ENCODE data around the gene HOXC11. TPM values are rescaled to one million over a fixed set of nuclear protein-coding genes. Genes with fewer than 3 reads are reported as not detected.

HOXC11 gene
- total RNA-seq, 1 donor from 2014 or later = not detected

DNA sequence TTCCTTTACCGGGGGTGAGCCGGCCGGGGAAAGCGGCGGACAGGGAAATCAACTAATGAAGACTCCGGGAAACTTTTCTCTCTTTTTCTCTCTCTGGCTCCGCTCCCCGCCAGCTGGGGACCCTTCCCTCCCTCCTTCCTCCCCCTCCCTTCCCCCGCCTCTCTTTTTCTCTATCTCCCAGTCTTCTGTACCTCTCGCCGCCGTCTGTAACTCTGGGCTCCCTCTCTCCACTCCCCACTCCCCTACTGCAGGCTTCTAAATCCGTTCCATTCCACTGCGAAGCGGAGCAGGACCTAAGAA, 6.9 kb upstream of the HOXC11 start:
- intact Hi-C loops (cut with micrococcal nuclease) = loop anchor here (2.0 kb wide), 1 partner anchor 15 kb away; no protein-coding TSS in a partner anchor
- Mint-ChIP-seq H3K4me1 (ENCODE audit: low read depth) (peaks cover 6% of the 10 kb centered on the region), H3K4me3 (no peak overlapping the region), H3K27me3 (ENCODE audit: insufficient read depth) (peaks cover 93% of the 10 kb centered on the region), H3K27ac (no peak overlapping the region), H3K36me3 (ENCODE audit: low read depth) (no peaks in the 10 kb centered on the region), H3K9me3 (no peaks in the 10 kb centered on the region)
- no peak for DNase-seq (ENCODE audit: low spot score)

GRCh38 chr12:53966385-53967133, 6.4 kb upstream of the HOXC11 start:
- Mint-ChIP-seq H3K27me3 (ENCODE audit: insufficient read depth) (peaks cover 97% of the 10 kb centered on the region), H3K4me3 (no peak overlapping the region), H3K27ac (no peak overlapping the region), H3K36me3 (ENCODE audit: low read depth) (no peaks in the 10 kb centered on the region), H3K4me1 (ENCODE audit: low read depth) (peaks cover 6% of the 10 kb centered on the region), H3K9me3 (no peaks in the 10 kb centered on the region)
- no peak for DNase-seq (ENCODE audit: low spot score)
- intact Hi-C loops (cut with micrococcal nuclease) = loop anchor here (2.0 kb wide), 1 partner anchor 14 kb away; no protein-coding TSS in a partner anchor

DNA sequence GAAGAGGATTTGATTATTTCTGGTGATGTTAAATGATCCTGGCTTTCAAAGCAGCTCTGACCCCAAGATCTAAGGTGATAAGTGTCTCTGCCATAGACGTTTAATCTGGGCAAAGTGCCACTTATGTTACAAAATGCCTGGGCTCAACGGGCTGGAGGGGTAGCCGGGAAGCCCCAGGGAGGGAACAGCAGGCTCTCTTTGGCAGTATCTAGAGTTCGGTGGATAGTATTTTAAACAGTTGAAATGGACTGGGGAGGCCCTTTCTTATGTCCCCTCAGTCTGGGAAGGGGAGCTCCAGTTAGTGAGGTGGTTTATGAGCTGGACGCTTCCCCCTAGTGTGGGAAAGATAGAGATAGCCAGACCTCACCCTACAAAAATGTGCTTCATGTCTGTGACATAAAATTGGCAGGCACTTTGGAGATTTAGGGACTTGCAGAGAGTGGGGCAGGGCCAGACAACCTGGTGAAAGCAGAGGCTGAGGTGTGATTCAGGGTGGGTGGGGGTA, 5.5 kb upstream of the HOXC11 start:
- no peaks in the 10 kb centered on the region for H3K9me3 Mint-ChIP-seq
- H3K36me3 Mint-ChIP-seq (ENCODE audit: low read depth) = no peaks in the 10 kb centered on the region
- peaks cover 6% of the 10 kb centered on the region for H3K4me1 Mint-ChIP-seq (ENCODE audit: low read depth)
- peaks cover 99% of the 10 kb centered on the region for H3K27me3 Mint-ChIP-seq (ENCODE audit: insufficient read depth)
- DNase-seq (ENCODE audit: low spot score) = no peak
- H3K4me3 Mint-ChIP-seq = no peak overlapping the region
- intact Hi-C loops (cut with micrococcal nuclease) = loop anchor here (2.0 kb wide), 1 partner anchor 13 kb away; no protein-coding TSS in a partner anchor
- no peak overlapping the region for H3K27ac Mint-ChIP-seq

DNA sequence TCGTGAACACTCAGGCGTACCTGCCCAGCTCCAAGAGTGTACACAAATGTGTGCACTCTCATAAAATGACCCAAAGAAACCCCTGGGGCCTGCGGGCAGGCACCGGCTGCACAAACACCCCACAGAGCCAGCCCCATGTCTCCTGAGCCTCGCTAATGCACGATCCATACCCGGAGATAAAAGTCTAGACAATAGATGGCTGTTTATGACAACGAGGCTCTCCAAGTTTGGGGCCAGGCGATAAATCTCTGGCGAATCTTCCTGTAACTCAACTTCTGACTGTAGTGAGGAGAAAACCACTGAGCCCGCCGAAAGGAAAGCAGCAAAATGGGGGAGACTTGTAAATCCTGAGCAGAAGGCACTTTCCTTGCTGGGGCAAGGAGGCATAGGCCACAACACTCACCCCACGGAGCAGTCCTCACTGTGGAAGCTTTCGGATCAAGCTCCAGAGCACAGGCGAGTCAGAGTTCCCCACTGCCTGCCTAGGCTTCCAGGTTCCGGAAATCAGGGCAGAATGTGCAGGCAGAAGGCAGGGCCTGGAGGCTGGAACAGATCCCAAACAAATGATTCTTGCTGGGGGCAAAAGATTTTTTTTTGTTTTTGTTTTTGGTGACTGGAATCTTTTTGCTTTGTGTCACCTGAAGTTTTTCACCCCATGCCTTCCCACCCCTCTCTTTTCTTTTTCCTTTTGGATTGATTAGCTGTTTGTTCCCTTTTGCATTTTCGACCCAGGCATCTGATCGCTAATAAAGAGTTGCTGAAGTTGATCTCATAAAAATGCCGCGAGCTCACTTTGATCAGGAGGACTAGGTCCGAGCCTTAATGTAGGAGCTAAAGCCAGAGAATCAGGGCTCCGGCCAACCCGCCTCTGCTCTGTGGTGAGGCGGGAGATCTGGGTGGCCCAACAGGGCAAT, 4.5 kb upstream of the HOXC11 start:
- Mint-ChIP-seq H3K27ac (no peak overlapping the region), H3K36me3 (ENCODE audit: low read depth) (peaks cover 3% of the 10 kb centered on the region), H3K9me3 (no peaks in the 10 kb centered on the region), H3K4me3 (no peak overlapping the region), H3K27me3 (ENCODE audit: insufficient read depth) (peaks cover 99% of the 10 kb centered on the region), H3K4me1 (ENCODE audit: low read depth) (peaks cover 13% of the 10 kb centered on the region)
- intact Hi-C loops (cut with micrococcal nuclease) = no loop called here
- DNase-seq (ENCODE audit: low spot score) = no peak

- H3K4me1 Mint-ChIP-seq (ENCODE audit: low read depth) = peaks cover 13% of the 10 kb centered on the region
- H3K9me3 Mint-ChIP-seq = no peaks in the 10 kb centered on the region
- H3K4me3 Mint-ChIP-seq = no peak overlapping the region
- intact Hi-C loops (cut with micrococcal nuclease) = no loop called here
- H3K27ac Mint-ChIP-seq = no peak overlapping the region
- DNase-seq (ENCODE audit: low spot score) = no peak
- peaks cover 3% of the 10 kb centered on the region for H3K36me3 Mint-ChIP-seq (ENCODE audit: low read depth)
- H3K27me3 Mint-ChIP-seq (ENCODE audit: insufficient read depth) = peaks cover 93% of the 10 kb centered on the region
These were observed 3.2 kb upstream of the HOXC11 start for GRCh38 chr12:53969588-53970259.

DNA sequence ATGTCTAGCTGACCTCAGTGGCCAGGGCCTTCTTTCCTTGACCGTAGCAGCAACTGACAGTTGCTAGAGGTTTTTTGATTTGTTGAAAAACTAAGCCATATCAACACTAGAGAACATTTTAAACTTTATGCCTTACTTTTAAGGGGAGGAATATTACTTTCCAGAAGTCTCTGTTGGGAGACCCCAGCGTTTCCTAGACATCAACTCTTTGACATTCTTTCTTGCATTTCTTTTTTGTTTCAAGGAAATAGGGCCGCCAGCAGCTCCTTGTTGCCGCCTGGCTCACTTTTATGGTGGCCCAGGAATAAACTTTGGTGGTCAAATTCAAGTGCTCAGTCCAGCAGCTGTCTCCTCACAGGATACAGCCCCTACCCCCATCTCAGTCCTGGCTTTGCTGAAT, 2.5 kb upstream of the HOXC11 start:
- Mint-ChIP-seq H3K4me3 (no peak overlapping the region), H3K27me3 (ENCODE audit: insufficient read depth) (peaks cover 90% of the 10 kb centered on the region), H3K36me3 (ENCODE audit: low read depth) (peaks cover 3% of the 10 kb centered on the region)

DNA sequence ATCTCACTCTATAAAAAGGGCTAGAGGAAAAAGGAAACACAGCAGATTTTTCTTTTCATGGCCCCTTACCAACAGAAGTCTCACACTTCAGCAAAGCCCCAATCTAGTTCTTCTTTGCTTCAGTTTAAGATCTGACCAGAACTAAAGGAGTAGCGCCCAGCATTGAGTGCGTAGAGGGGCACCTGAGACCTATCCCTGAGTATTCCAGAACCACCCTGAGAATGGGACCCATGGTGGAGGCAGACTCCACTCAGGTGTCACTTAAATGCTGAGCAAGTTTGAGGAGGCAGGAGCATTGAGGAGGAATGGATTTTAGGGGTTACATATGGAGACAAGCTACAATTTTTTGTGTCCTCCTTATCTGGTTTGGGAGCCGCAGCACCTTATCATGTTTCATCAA, 1.8 kb upstream of the HOXC11 start:
- Mint-ChIP-seq H3K27me3 (ENCODE audit: insufficient read depth) (peaks cover 90% of the 10 kb centered on the region), H3K27ac (no peak overlapping the region), H3K4me1 (ENCODE audit: low read depth) (peaks cover 15% of the 10 kb centered on the region), H3K4me3 (no peak overlapping the region), H3K9me3 (no peaks in the 10 kb centered on the region), H3K36me3 (ENCODE audit: low read depth) (peaks cover 5% of the 10 kb centered on the region)
- intact Hi-C loops (cut with micrococcal nuclease) = no loop called here
- no peak for DNase-seq (ENCODE audit: low spot score)

More for the DNA sequence above, 2.5 kb upstream of the HOXC11 start:
- Mint-ChIP-seq H3K27ac (no peak overlapping the region), H3K4me1 (ENCODE audit: low read depth) (peaks cover 12% of the 10 kb centered on the region), H3K9me3 (no peaks in the 10 kb centered on the region)
- no peak for DNase-seq (ENCODE audit: low spot score)
- intact Hi-C loops (cut with micrococcal nuclease) = no loop called here

GRCh38 chr12:53971686-53972085, 1.2 kb upstream of the HOXC11 start:
- Mint-ChIP-seq H3K9me3 (no peaks in the 10 kb centered on the region), H3K27me3 (ENCODE audit: insufficient read depth) (peaks cover 90% of the 10 kb centered on the region), H3K36me3 (ENCODE audit: low read depth) (peaks cover 5% of the 10 kb centered on the region), H3K27ac (no peak overlapping the region), H3K4me3 (no peak overlapping the region), H3K4me1 (ENCODE audit: low read depth) (peaks cover 15% of the 10 kb centered on the region)
- intact Hi-C loops (cut with micrococcal nuclease) = loop anchor here (2.0 kb wide), 1 partner anchor 15 kb away; no protein-coding TSS in a partner anchor
- DNase-seq (ENCODE audit: low spot score) = no peak

DNA sequence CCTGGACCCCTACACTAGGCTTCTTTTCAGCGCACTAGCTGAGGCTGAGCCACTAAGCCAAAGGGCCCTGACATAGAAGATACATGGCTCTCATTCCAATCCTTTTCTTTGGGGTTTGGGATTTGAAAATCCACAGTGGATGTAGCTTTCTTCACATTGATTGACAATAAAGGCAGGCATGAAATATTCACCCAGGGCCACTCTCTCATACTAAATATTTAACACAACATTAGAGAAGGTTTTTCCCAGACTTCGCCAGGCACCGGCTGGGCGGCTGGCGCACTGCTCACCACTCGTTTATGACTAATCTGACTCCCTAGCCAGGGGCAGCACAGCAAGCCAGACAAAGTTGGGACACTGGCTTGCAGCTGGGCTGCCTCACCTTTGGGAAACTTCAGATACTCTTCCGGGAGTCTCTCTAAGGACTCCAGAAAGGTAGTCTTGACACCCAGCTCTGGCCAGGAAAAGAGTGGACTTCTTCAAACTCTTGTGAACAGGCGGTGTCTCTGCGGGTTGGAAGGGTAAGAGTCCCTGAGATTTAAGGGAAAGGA, 699 bp upstream of the HOXC11 start:
- Mint-ChIP-seq H3K27ac (peak overlapping the region; percentile 29), H3K4me3 (no peak overlapping the region), H3K27me3 (ENCODE audit: insufficient read depth) (peaks cover 90% of the 10 kb centered on the region), H3K9me3 (no peaks in the 10 kb centered on the region), H3K36me3 (ENCODE audit: low read depth) (peaks cover 5% of the 10 kb centered on the region), H3K4me1 (ENCODE audit: low read depth) (peaks cover 15% of the 10 kb centered on the region)
- intact Hi-C loops (cut with micrococcal nuclease) = loop anchor here (2.0 kb wide), 1 partner anchor 15 kb away; no protein-coding TSS in a partner anchor
- no peak for DNase-seq (ENCODE audit: low spot score)

DNA sequence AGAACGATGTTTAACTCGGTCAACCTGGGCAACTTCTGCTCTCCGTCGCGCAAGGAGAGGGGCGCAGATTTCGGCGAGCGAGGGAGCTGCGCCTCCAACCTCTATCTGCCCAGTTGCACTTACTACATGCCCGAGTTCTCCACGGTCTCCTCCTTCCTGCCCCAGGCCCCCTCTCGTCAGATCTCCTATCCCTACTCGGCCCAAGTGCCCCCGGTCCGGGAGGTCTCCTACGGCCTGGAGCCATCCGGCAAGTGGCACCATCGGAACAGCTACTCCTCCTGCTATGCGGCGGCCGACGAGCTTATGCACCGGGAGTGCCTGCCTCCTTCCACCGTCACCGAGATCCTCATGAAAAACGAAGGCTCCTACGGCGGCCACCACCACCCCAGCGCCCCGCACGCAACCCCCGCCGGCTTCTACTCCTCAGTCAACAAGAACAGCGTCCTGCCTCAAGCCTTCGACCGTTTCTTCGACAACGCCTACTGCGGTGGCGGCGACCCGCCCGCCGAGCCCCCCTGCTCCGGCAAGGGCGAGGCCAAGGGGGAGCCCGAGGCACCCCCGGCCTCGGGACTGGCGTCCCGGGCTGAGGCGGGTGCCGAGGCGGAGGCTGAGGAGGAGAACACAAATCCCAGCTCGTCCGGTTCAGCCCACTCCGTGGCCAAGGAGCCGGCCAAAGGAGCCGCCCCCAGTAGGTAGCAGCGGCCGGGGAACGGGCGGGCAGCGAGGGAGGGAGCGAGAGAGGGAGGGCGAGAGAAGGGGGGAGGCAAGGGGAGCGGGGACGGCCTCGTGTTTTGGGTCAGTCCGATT, 513 bp downstream of the HOXC11 start:
- DNase-seq (ENCODE audit: low spot score) = no peak
- H3K9me3 Mint-ChIP-seq = no peaks in the 10 kb centered on the region
- intact Hi-C loops (cut with micrococcal nuclease) = loop anchor here (2.0 kb wide), 1 partner anchor 17 kb away; no protein-coding TSS in a partner anchor
- peaks cover 89% of the 10 kb centered on the region for H3K27me3 Mint-ChIP-seq (ENCODE audit: insufficient read depth)
- peaks cover 5% of the 10 kb centered on the region for H3K36me3 Mint-ChIP-seq (ENCODE audit: low read depth)
- H3K4me3 Mint-ChIP-seq = peak overlapping the region; percentile 37
- H3K27ac Mint-ChIP-seq = peak overlapping the region; percentile 66
- peaks cover 15% of the 10 kb centered on the region for H3K4me1 Mint-ChIP-seq (ENCODE audit: low read depth)

DNA sequence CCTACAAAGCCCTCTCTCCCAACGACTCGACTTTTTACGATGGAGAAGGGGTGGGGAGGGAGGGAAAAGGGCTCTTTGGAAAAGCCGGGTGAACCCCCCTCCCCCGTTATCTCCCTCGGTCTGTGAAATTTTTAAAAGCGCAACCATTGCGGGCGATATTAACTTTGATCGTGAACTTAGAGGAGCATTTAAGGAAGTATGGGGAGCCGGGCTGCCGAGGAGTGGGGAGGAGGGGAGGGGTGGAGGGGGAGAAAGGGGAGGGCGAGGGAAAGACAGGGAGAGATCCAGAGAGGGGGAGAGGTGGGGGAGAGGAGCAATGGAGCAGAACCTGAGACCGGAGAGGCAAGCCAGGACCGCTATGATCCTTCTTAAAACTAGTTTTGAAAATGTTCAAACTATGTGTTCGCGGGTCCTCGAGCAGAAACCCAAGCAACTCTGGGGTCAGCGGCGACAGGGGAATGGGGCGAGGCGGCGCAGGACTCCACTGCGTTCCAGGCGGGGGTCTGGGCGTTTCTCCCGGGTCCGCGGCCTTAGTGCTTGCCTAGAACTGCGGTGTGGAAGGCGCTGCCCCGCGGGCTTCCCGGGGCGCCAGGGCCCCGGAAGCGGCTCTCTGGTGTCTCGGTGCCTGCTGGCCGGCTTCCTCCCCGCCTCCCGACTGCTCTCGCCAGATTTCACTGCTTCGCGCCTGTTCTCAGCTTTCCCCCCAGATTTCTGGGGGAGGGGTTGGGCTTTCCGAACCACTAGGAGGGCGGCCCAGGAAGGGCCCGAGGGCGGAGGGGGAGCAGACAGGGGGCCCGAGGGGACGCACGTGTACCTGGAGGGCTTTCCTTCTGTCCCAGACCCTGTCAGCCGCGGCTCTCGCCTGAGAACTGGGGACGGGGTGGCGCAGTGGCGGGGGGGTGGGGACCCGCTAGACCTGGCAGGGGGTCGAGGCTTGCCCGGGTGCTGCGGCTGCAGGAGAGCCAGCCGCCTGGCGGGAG, 1.4 kb downstream of the HOXC11 start, which contains the start of gene HOTAIR:
Gene HOTAIR (minus strand): TSS at position 871 of the 980 bp plus-strand sequence.
- H3K4me1 Mint-ChIP-seq (ENCODE audit: low read depth) = peaks cover 15% of the 10 kb centered on the region
- peaks cover 5% of the 10 kb centered on the region for H3K36me3 Mint-ChIP-seq (ENCODE audit: low read depth)
- intact Hi-C loops (cut with micrococcal nuclease) = no loop called here
- H3K4me3 Mint-ChIP-seq = no peak within 1 kb of the TSS
- H3K27ac Mint-ChIP-seq = peak within 1 kb of the TSS; percentile 81
- DNase-seq (ENCODE audit: low spot score) = no peak
- H3K9me3 Mint-ChIP-seq = no peaks in the 10 kb centered on the region
- H3K27me3 Mint-ChIP-seq (ENCODE audit: insufficient read depth) = peaks cover 89% of the 10 kb centered on the region

All from activated T-helper 1 cell treated with anti-CD3 and anti-CD28 coated beads, Interleukin-12 subunit alpha, Interleukin-12 subunit beta, Interleukin-2, Interleukin-4 antibody, amounts not matched to agents 30 ng/mL and 10 ng/mL and 1 ng/mL, durations not matched to agents 14 hours and 24 hours and 36 hours (primary cell).